Neural cell (in vitro differentiated cells): ENCODE data around the gene ILK. TPM values are rescaled to one million over a fixed set of nuclear protein-coding genes. Genes with fewer than 3 reads are reported as not detected.

Experiments used
- H2AFZ ChIP-seq: fragments of 200-600, 300-800 bp; sonication (generic), shearing (Covaris generic); 2 replicates; pipeline ENCODE4 v1.6.0; 2014; ENCODE audit warnings: low read depth, mild to moderate bottlenecking, antibody characterized with exemption, low read length, moderate library complexity
- H3F3A ChIP-seq: fragments of 200-600 bp; shearing (Covaris generic); 2 replicates; pipeline ENCODE4 v1.6.1; 2016; ENCODE audit warnings: mild to moderate bottlenecking, moderate library complexity, mixed read lengths, antibody characterized with exemption, low read length; ENCODE audit not compliant: insufficient read depth, poor library complexity, severe bottlenecking
- H3K27ac ChIP-seq: fragments of 200-600, 300-800 bp; sonication (generic), shearing (Covaris generic); 2 replicates; pipeline ENCODE4 v1.5.1; 2014; ENCODE audit warnings: mild to moderate bottlenecking, low read length, moderate library complexity
- H3K27me3 ChIP-seq: fragments of 300-800, 200-600 bp; sonication (generic), shearing (Covaris generic); 2 replicates; pipeline ENCODE4 v1.6.0; 2014; ENCODE audit warnings: mild to moderate bottlenecking, low read depth, low read length, moderate library complexity; ENCODE audit not compliant: insufficient read depth
- H3K36me3 ChIP-seq: fragments of 300-800, 200-600 bp; sonication (generic), shearing (Covaris generic); 2 replicates; pipeline ENCODE4 v1.5.1; 2014; ENCODE audit warnings: mild to moderate bottlenecking, antibody characterized with exemption, low read length, moderate library complexity; ENCODE audit not compliant: insufficient read depth
- H3K4me2 ChIP-seq: fragments of 300-800, 200-600 bp; sonication (generic), shearing (Covaris generic); 2 replicates; pipeline ENCODE4 v1.6.0; 2014; ENCODE audit warnings: mild to moderate bottlenecking, low read length
- H3K4me3 ChIP-seq: fragments of 300-800, 200-600 bp; sonication (generic), shearing (Covaris generic); 2 replicates; pipeline ENCODE4 v1.5.1; 2014; ENCODE audit warnings: mild to moderate bottlenecking, low read length, moderate library complexity
- H3K79me2 ChIP-seq: fragments of 200-600 bp; shearing (Covaris generic); replicated peaks from 2 replicates; pipeline ENCODE4 v1.6.0; 2014; ENCODE audit warnings: mild to moderate bottlenecking, low read length, moderate library complexity; ENCODE audit not compliant: insufficient read depth
- H3K9ac ChIP-seq: fragments of 300-800, 200-600 bp; sonication (generic), shearing (Covaris generic); 2 replicates; pipeline ENCODE4 v1.6.1; 2016; ENCODE audit warnings: mild to moderate bottlenecking, low read length, mixed read lengths
- H3K9me2 ChIP-seq: fragments of 200-600 bp; shearing (Covaris generic); 2 replicates; pipeline ENCODE4 v1.6.1; 2016; ENCODE audit warnings: mild to moderate bottlenecking, low read length, mixed read lengths; ENCODE audit not compliant: insufficient read depth
- H3K9me3 ChIP-seq: fragments of 200-600, 300-800 bp; sonication (generic), shearing (Covaris generic); 2 replicates; pipeline ENCODE4 v1.6.1; 2016; ENCODE audit warnings: mild to moderate bottlenecking, mixed run types, low read length, moderate library complexity, mixed read lengths
- H4K20me1 ChIP-seq: fragments of 200-600 bp; shearing (Covaris generic); 2 replicates; pipeline ENCODE4 v1.6.1; 2016; ENCODE audit warnings: mild to moderate bottlenecking, mixed run types; ENCODE audit not compliant: insufficient read depth
- CTCF ChIP-seq: fragments of 450-650 bp; IDR thresholded peaks from 2 replicates; pipeline ENCODE4 v1.5.1; 2014; ENCODE audit warnings: antibody characterized with exemption, mild to moderate bottlenecking, moderate library complexity; ENCODE audit not compliant: poor library complexity, severe bottlenecking
- EP300 ChIP-seq: fragments of 450-650 bp; conservative IDR thresholded peaks from 2 replicates; pipeline ENCODE4 v1.6.1; 2014; ENCODE audit warnings: antibody characterized with exemption, mild to moderate bottlenecking, moderate library complexity; ENCODE audit not compliant: poor library complexity, severe bottlenecking
- EZH2 ChIP-seq: fragments of 200-600, 300-800 bp; shearing (Covaris generic), sonication (generic); IDR thresholded peaks from 2 replicates; pipeline ENCODE4 v1.6.1; 2014; ENCODE audit warnings: antibody characterized with exemption, low read length, borderline replicate concordance, mild to moderate bottlenecking; ENCODE audit not compliant: insufficient read depth, poor library complexity, severe bottlenecking
- MXI1 ChIP-seq: fragments of 450-650 bp; conservative IDR thresholded peaks from 2 replicates; pipeline ENCODE4 v1.6.1; 2014; ENCODE audit warnings: antibody characterized with exemption, mild to moderate bottlenecking; ENCODE audit not compliant: poor library complexity, severe bottlenecking
- POLR2AphosphoS5 ChIP-seq: IDR thresholded peaks from 2 replicates; pipeline ENCODE4 v1.6.1; 2012
- RAD21 ChIP-seq: fragments of 450-650 bp; conservative IDR thresholded peaks from 2 replicates; pipeline ENCODE4 v1.6.1; 2014; ENCODE audit warnings: antibody characterized with exemption, mild to moderate bottlenecking, moderate library complexity
- REST ChIP-seq: IDR thresholded peaks from 2 replicates; pipeline ENCODE4 v1.6.1; 2012; ENCODE audit warnings: borderline replicate concordance
- SMC3 ChIP-seq: fragments of 450-650 bp; conservative IDR thresholded peaks from 2 replicates; pipeline ENCODE4 v1.6.1; 2014; ENCODE audit warnings: antibody characterized with exemption, mild to moderate bottlenecking, moderate library complexity; ENCODE audit not compliant: poor library complexity
- TAF1 ChIP-seq: IDR thresholded peaks from 2 replicates; pipeline ENCODE4 v1.6.1; 2012; ENCODE audit warnings: low read depth
- polyA plus RNA-seq: library from polyadenylated mRNA; depleted of rRNA; stranded (reverse); fragments of >200 nt; gene quantifications from 2 replicates; pipeline ENCODE4 v1.2.3, GENCODE V29; 2014

The ILK gene
- polyA plus RNA-seq, 1 donor from 2014 or later: 68.8 TPM

DNA sequence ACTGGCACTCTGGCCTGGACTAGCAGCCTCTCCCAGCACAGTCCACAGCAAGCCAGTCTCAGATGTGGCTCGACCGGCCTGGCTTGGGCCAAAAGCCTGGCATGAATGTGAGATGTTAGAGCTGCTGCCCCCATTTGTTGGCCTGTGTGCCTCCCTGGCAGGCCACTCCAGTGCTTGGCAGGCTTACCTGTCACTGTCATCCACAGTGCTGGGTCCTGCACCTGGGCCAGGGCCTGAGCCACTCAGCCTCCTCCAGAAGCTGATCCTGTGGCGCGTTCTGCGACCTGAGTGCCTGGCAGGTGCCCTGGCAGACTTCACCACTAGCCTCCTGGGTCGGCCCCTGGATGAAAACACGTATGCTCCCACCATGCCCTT, 36.2 kb upstream of the ILK start:
- H3K36me3 ChIP-seq: no peaks in the 10 kb centered on the region
- H3K79me2 ChIP-seq: no peaks in the 10 kb centered on the region
- H3K4me2 ChIP-seq: no peak overlapping the region
- H3K27me3 ChIP-seq: no peaks in the 10 kb centered on the region
- H3K9me3 ChIP-seq: no peaks in the 10 kb centered on the region
- H3F3A ChIP-seq: no peaks in the 10 kb centered on the region
- H3K9ac ChIP-seq: no peak overlapping the region
- H3K4me3 ChIP-seq: no peak overlapping the region
- no peaks in the 10 kb centered on the region for H3K9me2 ChIP-seq
- H3K27ac ChIP-seq: no peak overlapping the region
- TF ChIP-seq CTCF: no peak
- TF ChIP-seq POLR2AphosphoS5: no peak
- TF ChIP-seq REST: no peak
- TF ChIP-seq TAF1: no peak
- TF ChIP-seq RAD21: no peak
- no peak for TF ChIP-seq MXI1
- no peak for TF ChIP-seq EP300
- TF ChIP-seq EZH2: no peak
- TF ChIP-seq SMC3: no peak
- H2AFZ ChIP-seq: no peak overlapping the region
- H4K20me1 ChIP-seq: no peaks in the 10 kb centered on the region

DNA sequence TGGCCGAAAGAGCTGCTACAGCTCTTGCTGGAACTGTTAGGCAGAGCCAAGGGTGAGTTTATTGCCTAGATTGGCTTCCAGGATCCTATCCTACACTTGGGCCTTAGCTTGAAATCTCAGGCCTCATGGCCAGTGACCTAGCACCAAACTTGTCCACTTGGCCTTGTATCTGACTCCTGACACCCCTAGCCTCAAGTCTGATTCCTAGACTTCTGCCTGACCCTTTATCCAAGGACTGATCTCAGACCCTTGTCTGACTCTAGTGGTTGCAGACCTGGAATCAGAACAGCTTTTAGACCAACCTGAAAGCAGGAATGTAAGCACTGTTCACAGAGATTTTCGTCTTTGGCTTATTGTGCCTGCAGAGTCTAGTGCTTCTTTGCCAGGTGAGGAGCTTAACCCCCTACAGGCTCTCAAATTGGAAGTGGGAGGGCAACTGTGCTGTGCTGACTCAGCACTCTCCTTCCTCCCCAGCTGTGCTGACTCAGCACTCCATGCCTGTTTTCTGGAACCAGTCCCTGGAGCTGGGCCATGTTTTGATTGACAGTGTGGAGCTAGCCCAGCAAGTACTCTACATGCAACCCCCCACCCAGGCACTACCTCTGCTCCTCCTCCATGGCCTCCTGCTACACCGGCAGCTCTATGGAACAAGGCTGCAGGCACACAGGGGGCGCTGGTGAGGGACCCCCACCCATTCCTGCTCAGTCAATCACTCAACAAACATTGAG, 35.2 kb upstream of the ILK start:
- H3K27ac ChIP-seq: no peak overlapping the region
- H3K79me2 ChIP-seq: no peaks in the 10 kb centered on the region
- H3K9ac ChIP-seq: no peak overlapping the region
- H3F3A ChIP-seq: no peaks in the 10 kb centered on the region
- TF ChIP-seq POLR2AphosphoS5 (no peak), REST (no peak), SMC3 (no peak), RAD21 (no peak), MXI1 (no peak), CTCF (no peak), EZH2 (no peak), EP300 (no peak), TAF1 (no peak)
- no peaks in the 10 kb centered on the region for H3K36me3 ChIP-seq
- no peaks in the 10 kb centered on the region for H3K27me3 ChIP-seq
- no peaks in the 10 kb centered on the region for H4K20me1 ChIP-seq
- no peaks in the 10 kb centered on the region for H3K9me3 ChIP-seq
- H3K9me2 ChIP-seq: no peaks in the 10 kb centered on the region
- H3K4me3 ChIP-seq: no peak overlapping the region
- no peak overlapping the region for H2AFZ ChIP-seq
- no peak overlapping the region for H3K4me2 ChIP-seq
